GF-D8 (cell line): ENCODE measurements around the gene SLC10A1.

ENCODE experiments used
- DNase-seq: peaks from one replicate; lab custom pipeline; 2025; lab: John Stamatoyannopoulos, UW

SLC10A1 gene

GRCh38 chr14:69808919-69809808, 12.1 kb upstream of the SLC10A1 start:
- no peak for DNase-seq

- no peak for DNase-seq
Measured at GRCh38 chr14:69807192-69807591, 10.2 kb upstream of the SLC10A1 start.

- DNase-seq = no peak
Measured at GRCh38 chr14:69804902-69805301, 7.9 kb upstream of the SLC10A1 start.

GRCh38 chr14:69803753-69804152, 6.7 kb upstream of the SLC10A1 start:
- no peak for DNase-seq

- DNase-seq = no peak
Measured at GRCh38 chr14:69798339-69798735, 1.3 kb upstream of the SLC10A1 start.

GRCh38 chr14:69797573-69798338, 715 bp upstream of the SLC10A1 start:
- no peak for DNase-seq

GRCh38 chr14:69795691-69796090, 1.4 kb downstream of the SLC10A1 start:
- no peak for DNase-seq

GRCh38 chr14:69794791-69795190, 2.2 kb downstream of the SLC10A1 start:
- DNase-seq = no peak

GRCh38 chr14:69792887-69793421, 4.1 kb downstream of the SLC10A1 start:
- DNase-seq = no peak

- no peak for DNase-seq
Measured at GRCh38 chr14:69789118-69789640, 7.9 kb downstream of the SLC10A1 start.

- DNase-seq = no peak
Measured at GRCh38 chr14:69786603-69787002, 10.4 kb downstream of the SLC10A1 start.

- DNase-seq = no peak
Measured at GRCh38 chr14:69784942-69785341, 12.1 kb downstream of the SLC10A1 start.

- no peak for DNase-seq
Measured at GRCh38 chr14:69780952-69781351, 16.1 kb downstream of the SLC10A1 start.

- no peak for DNase-seq
Measured at GRCh38 chr14:69780092-69780491, 16.9 kb downstream of the SLC10A1 start.

- DNase-seq = no peak
Measured at GRCh38 chr14:69779088-69779487, 18.0 kb downstream of the SLC10A1 start.

GRCh38 chr14:69776875-69777453, 20.1 kb downstream of the SLC10A1 start:
- DNase-seq = no peak

- no peak for DNase-seq
Measured at GRCh38 chr14:69775012-69775411, 22.0 kb downstream of the SLC10A1 start.

GRCh38 chr14:69773571-69774276, 23.3 kb downstream of the SLC10A1 start:
- no peak for DNase-seq

- DNase-seq = no peak
Measured at GRCh38 chr14:69772082-69773017, 24.7 kb downstream of the SLC10A1 start.

GRCh38 chr14:69771136-69771535, 25.9 kb downstream of the SLC10A1 start:
- no peak for DNase-seq
